HG03159 (cell line): ENCODE measurements around the gene SERPINA3.
"Not testable (repeated sequence)": the region's sequence is repeated elsewhere in the genome, so short reads cannot be mapped to it uniquely, and the experiment has no call there.

Source experiments
- ATAC-seq: cut with Tn5 transposase; IDR thresholded peaks from one replicate; pipeline ENCODE4 v1.9.1; 2021; ENCODE audit warnings: mild to moderate bottlenecking, moderate library complexity; ENCODE audit not compliant: unreplicated experiment

SERPINA3 gene

GRCh38 chr14:94631050-94631449, 18.9 kb downstream of the SERPINA3 start:
- ATAC-seq = no peak

GRCh38 chr14:94631536-94632304, 19.5 kb downstream of the SERPINA3 start:
- ATAC-seq = no peak

GRCh38 chr14:94632305-94632590, 20.1 kb downstream of the SERPINA3 start:
- no peak for ATAC-seq

- no peak for ATAC-seq
Observed at GRCh38 chr14:94633121-94633520, 20.9 kb downstream of the SERPINA3 start.

GRCh38 chr14:94635154-94635553, 23.0 kb downstream of the SERPINA3 start:
- no peak for ATAC-seq

GRCh38 chr14:94636744-94637412, 24.7 kb downstream of the SERPINA3 start:
- ATAC-seq = no peak

- not testable (repeated sequence) for ATAC-seq
Observed at GRCh38 chr14:94637814-94638213, 25.6 kb downstream of the SERPINA3 start.

GRCh38 chr14:94638339-94638738, 26.1 kb downstream of the SERPINA3 start:
- ATAC-seq = no peak

- ATAC-seq = no peak
Observed at GRCh38 chr14:94638961-94639817, 27.0 kb downstream of the SERPINA3 start.

GRCh38 chr14:94640721-94641631, 28.8 kb downstream of the SERPINA3 start:
- ATAC-seq = no peak

- ATAC-seq = no peak
Observed at GRCh38 chr14:94641632-94641955, 29.4 kb downstream of the SERPINA3 start.

GRCh38 chr14:94643316-94644101, 31.3 kb downstream of the SERPINA3 start:
- no peak for ATAC-seq

GRCh38 chr14:94644102-94644535, 31.9 kb downstream of the SERPINA3 start:
- ATAC-seq = no peak

GRCh38 chr14:94646066-94646465, 33.9 kb downstream of the SERPINA3 start:
- no peak for ATAC-seq

GRCh38 chr14:94646481-94646880, 34.3 kb downstream of the SERPINA3 start:
- ATAC-seq = no peak

- ATAC-seq = no peak
Observed at GRCh38 chr14:94648801-94649200, 36.6 kb downstream of the SERPINA3 start.

GRCh38 chr14:94649543-94650443, 37.6 kb downstream of the SERPINA3 start:
- no peak for ATAC-seq

GRCh38 chr14:94650444-94650775, 38.2 kb downstream of the SERPINA3 start:
- no peak for ATAC-seq
